Activated CD8-positive, alpha-beta memory T cell treated with anti-CD3 and anti-CD28 coated beads for 4 hours (primary cell): ENCODE data around the gene ANO1.
"Not testable (repeated sequence)": the region's sequence is repeated elsewhere in the genome, so short reads cannot be mapped to it uniquely, and the experiment has no call there.

Source experiments
- DNase-seq, 2 donors: peaks; one replicate each; pipeline ENCODE4 v3.0.0-alpha.2; 2020; ENCODE audit warnings: low read depth in 2 of 2

The ANO1 gene

GRCh38 chr11:70078095-70078780, at the start of gene ANO1:
ANO1 (plus strand) TSS chr11:70078317; CDS start chr11:70078607, 290 bp downstream.
- no peak for DNase-seq

- no peak for DNase-seq
Observed at GRCh38 chr11:70029115-70029860, 48.8 kb upstream of the ANO1 start.

- DNase-seq: no peak
Observed at GRCh38 chr11:70029861-70030380, 48.2 kb upstream of the ANO1 start.

- no peak for DNase-seq
Observed at GRCh38 chr11:70030412-70030811, 47.7 kb upstream of the ANO1 start.

- no peak for DNase-seq
Observed at GRCh38 chr11:70031631-70032469, 46.3 kb upstream of the ANO1 start.

GRCh38 chr11:70032470-70032795, 45.7 kb upstream of the ANO1 start:
- no peak for DNase-seq

GRCh38 chr11:70032943-70033710, 45.0 kb upstream of the ANO1 start:
- DNase-seq: no peak

- DNase-seq: no peak
Observed at GRCh38 chr11:70033711-70034070, 44.4 kb upstream of the ANO1 start.

GRCh38 chr11:70034740-70035365, 43.3 kb upstream of the ANO1 start:
- no peak for DNase-seq

GRCh38 chr11:70035665-70036064, 42.5 kb upstream of the ANO1 start:
- not testable (repeated sequence) for DNase-seq

- no peak for DNase-seq
Observed at GRCh38 chr11:70036971-70037882, 40.9 kb upstream of the ANO1 start.

GRCh38 chr11:70038034-70038834, 39.9 kb upstream of the ANO1 start:
- no peak for DNase-seq

- DNase-seq: no peak
Observed at GRCh38 chr11:70040452-70040851, 37.7 kb upstream of the ANO1 start.

- DNase-seq: no peak
Observed at GRCh38 chr11:70040869-70041501, 37.1 kb upstream of the ANO1 start.

GRCh38 chr11:70043482-70043881, 34.6 kb upstream of the ANO1 start:
- no peak for DNase-seq

GRCh38 chr11:70046089-70046488, 32.0 kb upstream of the ANO1 start:
- no peak for DNase-seq

GRCh38 chr11:70048279-70049024, 29.7 kb upstream of the ANO1 start:
- no peak for DNase-seq

GRCh38 chr11:70049045-70049444, 29.1 kb upstream of the ANO1 start:
- no peak for DNase-seq
